8988T (cell line): ENCODE measurements around the gene PLS1.
"Not testable (repeated sequence)": the region's sequence is repeated elsewhere in the genome, so short reads cannot be mapped to it uniquely, and the experiment has no call there.

Source experiments
- DNase-seq: peaks from one replicate; pipeline ENCODE4 v3.0.0; 2011

The PLS1 gene

DNA sequence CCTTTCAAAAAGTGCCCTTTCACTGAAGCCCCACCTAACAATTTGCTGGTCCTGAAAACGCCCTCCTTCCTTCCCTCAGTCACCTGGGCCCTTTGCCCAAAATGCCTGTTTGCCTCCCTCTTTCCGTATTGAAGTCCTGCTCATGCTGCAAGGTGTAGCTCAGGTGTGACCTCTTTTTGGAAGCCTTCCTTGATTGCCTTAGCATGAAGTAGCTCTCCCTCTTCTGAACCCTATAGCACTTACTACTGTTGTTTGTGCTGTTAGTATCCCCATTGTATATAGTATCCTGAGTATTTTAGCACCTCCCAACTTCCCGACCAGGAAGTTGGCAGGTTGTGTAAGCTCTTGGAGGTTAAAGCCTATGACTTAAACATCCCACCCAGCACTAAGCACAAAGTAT lies 1.7 kb downstream of the PLS1 start:
- no peak for DNase-seq

DNA sequence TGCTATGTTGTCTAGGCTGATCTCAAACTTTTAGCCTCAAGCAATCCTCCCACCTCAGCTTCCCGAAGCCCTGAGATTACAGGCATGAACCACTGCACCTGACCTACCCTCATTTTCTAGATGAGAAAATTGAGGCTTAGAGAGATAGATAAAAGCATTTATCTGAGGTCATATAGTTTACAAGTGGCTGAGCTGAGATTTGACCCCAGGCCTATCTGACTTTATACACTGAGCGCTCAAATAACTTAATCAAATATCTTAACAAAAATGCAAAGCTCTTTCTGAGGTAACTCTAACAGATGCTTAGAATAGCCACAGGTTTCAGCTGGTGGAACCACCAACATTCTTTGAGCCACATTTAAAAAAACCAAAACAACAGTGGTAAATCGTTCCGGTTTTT lies 5.5 kb downstream of the PLS1 start:
- DNase-seq, result no peak

DNA sequence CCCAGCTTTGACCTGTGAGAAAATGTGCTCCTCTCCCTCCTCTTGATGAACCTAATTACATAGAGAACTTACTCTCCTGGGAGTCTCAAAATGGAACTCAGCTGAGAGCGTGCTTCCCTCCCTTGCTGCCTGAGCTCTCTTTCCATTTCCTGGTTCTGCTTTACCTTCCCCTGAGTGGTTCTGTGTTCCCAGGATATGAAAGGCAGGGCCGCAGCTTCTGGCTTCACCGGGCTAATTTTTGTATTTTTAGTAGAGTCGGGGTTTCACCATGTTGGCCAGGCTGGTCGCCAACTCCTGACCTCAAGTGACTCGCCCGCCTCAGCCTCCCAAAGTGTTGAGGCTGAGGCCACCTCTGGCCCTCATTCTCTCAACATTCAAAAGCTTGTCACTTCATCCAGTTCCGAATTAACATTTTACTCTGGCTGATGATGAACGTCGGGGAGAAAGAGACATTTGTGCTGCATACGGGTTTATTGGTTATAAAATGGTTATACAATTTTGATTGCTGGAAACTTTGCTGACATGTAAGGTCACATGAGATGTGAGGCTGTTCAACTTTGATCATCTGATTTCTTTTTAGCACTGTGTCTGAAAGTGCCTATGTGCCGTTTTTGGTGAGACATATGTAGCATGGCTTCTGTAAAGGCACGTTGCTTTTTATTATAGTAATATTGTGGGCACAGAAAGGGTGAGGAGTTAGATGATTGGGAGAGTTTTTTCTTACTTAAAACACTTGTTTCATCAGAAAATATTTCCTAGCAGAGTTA lies 6.6 kb downstream of the PLS1 start:
- DNase-seq, result no peak

DNA sequence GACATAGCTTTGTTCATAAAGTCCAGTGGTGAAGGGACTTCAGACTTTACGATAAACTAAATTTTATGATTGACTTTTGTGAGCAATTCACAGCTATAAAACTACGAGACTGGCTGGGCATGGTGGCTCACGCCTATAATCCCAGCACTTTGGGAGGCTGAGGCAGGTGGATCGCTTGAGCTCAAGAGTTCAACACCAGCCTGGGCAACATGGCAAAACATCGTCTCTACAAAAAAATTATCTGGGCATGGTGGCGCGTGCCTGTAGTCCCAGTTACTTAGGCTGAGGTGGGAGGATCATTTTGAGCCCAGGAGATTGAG lies 7.2 kb downstream of the PLS1 start:
- not testable (repeated sequence) for DNase-seq

DNA sequence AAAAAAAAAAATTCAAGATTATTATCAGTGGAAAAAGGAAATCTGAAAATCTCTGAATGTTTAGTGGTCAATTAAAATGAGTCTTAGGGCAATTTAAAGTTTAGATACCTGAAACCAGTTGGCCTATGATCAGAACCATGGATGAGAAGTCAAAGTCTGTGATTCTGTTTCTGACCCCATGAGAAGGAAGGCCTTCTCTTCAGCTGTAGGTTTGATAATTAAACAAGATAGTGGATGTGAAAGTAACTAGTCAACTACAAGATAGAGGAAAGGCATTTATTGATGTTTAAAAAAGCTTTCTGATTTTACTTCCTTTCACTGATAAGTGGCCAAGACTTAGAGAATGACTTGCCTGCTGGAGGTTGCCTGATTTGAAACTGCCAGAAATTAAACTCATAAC lies 8.7 kb downstream of the PLS1 start:
- DNase-seq, result no peak

DNA sequence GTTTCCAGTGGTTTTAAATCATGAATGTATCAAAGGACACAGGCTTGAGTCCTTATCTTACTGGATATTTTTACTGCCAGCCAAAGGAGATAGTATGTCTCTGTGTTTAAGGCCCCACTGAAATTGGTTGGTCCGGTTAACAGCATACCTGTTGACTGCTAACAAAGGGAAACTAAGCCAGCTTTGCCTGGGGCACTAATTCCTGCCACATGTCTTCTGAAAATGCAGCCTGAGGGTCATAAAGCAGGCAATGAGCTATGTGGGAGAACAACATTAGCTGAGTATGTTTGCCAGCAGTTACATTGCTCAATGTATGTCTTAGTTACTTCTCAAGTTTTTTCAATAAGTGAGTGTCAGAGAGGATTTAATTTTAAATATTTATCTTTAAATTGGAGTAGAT lies 12.4 kb downstream of the PLS1 start:
- no peak for DNase-seq

DNA sequence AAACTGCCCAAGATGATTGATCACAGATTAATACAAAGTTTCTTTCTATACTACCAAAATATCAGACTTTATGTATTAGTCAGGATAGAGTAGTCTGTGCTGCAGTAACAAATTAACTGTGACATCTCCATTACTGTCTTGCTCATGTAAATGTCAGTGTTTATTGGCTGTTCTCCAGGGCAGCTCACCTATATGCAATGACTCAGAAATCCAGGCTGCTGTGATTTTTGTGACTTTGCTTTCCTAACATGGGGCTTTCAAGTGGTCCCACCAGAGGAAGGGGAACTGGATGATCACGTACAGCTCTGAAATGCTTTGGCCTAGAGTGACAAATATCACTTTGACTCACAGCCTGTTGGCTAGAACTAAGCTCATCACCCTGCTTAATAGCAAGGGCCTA lies 12.9 kb downstream of the PLS1 start:
- no peak for DNase-seq

DNA sequence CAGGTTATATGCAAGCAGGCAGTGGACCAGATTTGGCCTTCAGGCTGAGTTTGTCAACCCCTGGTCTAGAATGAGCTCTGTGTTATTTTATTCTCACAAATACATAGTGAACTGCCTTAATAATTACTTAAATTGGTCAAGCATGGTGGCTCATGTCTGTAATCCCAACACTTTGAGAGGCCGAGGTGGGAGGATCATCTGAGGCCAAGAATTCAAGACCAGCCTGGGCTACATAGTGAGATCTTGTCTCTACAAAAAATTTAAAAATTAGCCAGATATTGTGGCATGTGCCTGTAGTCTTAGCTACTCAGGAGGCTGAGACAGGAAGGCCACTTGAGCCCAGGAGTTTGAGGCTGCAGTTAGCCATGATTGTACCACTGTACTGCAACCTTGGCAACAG lies 15.0 kb downstream of the PLS1 start:
- DNase-seq, result no peak

DNA sequence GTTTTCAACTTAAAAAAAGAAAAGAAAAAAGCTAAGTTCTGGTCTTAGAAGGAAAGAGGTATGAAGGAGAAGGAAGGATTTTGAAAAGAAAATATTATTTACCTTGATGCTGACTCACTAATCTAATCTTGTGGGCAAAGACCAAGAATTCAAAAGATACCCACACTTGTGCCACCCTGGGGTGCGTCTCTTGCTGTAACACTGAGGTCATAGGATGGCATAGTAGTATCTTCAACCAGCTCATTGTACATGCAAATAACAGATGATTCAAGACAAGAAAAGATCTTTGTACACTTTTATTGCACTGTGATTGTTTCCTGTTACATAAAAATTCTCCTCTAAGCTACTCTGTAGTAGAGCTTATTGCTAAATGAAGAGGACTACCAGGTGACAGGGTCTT lies 17.3 kb downstream of the PLS1 start:
- no peak for DNase-seq

DNA sequence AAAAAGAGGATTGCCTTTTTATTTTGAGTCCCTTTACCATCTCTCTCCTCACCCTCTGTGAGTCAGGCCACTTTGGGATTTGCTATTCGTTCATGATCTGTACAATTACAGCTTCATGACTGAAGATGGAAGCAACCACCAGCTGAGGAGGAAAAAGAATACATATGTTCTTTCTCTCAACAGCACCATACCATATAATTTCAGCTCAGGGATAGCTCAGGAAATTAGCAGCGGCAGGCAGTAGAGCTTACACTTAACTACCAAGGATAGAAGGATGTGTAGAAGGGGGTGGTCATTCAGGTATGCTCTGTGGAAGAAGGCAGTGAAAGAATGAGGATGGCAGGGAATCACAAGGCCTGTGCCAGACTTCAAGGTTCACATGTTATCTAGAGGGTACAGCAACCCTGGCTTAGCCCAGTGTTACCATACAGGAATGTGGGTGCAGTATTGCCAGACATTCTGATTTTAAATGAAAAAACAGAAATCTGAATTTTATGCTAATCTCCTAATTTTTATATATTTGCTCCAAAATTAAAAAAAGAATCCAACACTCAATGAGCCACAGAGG lies 17.9 kb downstream of the PLS1 start:
- no peak for DNase-seq

DNA sequence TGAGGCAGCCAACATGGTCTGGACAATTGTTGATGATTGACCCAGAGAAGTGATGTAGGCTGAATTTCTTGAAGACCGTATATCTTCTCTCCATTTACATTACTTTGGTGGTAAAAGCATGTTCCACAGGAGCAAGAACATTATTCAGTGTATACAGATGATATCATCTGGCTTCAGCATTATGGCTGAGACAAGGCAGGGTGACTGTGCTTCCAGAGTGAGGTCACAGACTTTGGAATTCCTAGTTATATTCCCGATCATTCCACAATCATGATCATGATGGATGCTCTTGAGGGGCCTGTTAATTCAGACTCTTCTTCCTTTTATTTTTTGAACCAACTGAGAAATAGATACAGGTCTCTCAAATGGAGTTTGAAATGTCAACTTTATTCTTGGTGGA lies 19.0 kb downstream of the PLS1 start:
- DNase-seq, result no peak

DNA sequence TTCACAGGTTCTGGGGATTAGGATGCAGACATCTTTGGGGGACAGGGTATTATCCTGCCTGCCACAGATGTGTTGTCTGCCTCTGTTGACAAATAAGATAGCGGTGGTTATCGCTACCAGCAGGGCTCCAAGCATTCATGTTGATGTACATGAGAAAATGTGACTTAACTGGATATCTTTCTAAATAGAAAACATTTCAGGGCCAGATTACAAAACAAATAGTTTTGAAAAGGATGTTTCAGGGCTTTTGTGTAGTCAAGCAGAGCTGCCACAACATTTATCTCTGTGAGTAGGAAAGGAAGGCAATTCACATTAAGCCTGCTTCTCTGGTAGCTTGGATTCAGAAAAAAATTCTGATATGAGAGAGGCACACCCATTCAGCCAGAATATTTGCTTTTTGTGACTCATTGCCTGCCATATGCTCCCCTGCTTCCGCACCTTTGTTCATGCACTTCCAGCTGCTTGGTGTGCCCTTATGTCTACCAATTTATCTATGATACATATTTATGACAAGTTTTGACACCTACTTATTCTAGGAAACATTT lies 22.8 kb downstream of the PLS1 start:
- no peak for DNase-seq

DNA sequence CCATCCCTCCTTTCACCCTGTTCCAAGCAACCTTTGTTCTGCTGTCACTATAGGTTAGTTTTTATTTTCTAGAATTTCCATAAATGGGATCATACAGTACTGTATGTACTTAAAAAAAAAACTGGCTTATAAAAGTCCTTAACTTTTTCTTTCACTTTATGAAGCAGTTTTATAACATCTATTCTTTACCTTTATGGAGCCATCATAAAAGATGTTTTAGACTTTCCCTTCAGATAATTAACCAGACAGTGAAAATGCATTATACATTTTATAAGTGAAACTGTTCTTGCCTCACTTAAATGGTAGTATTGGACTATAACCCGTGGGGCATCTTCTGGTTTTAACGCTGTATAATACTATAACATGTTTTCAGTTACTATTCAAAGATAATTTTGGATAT lies 26.2 kb downstream of the PLS1 start:
- DNase-seq, result no peak

DNA sequence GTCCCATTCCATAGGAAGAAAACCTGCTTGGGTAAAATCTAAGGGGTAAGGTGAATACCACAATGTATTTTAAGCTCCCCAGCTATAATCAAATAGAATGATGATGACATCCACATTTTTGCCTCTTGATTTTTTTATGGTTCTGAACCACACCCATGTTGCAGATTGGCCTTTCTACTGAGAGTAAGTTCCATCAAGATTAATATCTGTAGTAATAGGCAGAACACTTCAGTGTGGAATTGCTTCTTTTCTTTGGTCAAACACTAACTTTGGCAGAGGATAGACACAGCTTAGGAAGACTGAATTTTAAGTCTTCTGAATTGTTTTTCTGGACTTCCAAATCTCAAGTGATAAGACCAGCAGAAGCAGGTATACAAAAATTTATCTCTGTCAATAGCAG lies 27.0 kb downstream of the PLS1 start:
- DNase-seq, result no peak

DNA sequence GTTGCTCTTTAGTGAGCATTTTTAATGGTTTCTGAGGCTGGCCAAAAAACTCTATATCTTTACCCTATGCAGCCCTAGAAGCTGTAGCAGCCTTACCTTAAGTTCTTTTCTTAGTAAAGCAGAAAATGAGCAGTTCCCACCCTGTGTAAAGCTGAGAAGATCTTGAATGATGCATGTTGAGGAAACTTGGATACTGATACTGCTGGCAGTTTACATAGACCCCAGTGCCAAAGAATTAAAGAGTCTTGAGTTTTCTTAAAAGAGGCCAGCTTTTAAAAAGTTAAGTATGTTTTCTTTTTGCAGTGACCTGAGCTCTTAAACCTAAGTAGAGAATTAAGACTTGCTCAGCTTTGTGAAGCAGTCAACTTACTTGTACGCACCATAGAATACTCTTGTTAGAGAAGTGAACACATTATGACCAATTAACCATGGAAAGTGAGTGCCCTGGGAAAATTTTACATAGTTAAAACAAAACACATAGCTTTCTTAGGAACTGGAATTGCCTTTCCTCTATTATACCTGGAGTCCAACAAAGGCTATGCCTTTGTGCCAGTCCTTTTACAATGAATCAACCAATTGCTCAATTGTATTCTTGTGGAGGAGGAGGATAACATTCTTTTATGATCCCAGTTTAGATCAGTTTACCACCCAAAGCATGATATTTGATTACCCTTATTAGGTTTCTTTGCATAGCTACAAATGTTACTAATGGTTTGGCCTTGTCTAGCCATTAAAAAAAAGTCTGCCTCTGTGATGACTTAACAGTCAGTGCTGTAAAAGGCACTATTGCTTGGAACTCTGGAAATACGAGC lies 28.4 kb downstream of the PLS1 start:
- DNase-seq, result no peak

DNA sequence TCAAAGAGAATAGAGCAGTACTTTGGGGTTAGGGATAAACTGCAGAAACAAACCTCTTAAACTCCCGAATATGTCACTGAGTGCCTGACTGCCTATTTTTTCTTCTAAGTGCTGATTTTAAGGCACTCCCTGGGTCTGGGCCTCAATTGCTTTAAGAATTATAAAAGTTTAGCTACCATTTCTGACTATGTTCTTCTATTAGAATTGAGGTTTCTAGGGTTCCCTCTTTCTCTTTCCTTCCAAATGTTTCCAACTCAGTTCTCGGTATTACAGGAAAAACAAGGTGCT lies 28.9 kb downstream of the PLS1 start:
- no peak for DNase-seq

DNA sequence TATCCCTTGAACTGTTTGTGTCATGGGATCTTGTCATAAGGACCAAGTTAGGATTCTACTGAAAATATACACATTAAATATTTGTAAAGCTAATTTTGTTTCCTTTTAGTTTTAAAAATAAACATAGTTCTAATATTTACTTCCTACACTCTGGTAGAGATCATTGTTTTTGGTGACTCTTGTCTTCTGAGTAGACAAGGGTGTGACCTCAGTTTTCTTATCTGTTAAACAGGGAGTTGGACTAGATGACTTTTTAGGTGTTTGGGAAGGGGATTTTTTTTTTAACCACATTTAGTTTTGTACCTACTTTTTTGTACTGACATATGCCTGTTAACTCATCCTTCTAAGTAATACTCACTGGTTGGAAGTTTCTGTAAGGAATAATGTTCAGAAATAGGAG lies 30.8 kb downstream of the PLS1 start:
- no peak for DNase-seq

DNA sequence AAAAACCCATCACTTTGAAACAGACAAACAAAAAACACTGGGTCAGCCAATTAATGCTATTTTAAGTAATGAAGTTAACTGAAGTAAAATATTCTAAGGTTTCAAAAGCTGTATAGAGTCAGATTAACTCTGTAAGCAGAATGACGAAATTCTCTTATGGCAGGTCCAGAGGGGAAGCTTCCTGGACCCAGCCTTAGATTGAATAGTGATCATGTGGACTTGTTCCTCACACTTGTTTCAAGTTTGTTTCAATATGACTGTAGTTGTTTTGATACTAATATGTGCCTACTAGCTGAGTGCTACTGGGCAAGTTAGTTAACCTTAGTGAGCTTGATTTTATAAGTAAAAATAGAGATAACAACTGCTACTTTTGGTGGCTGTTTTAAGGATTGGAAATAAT lies 32.6 kb downstream of the PLS1 start:
- no peak for DNase-seq

DNA sequence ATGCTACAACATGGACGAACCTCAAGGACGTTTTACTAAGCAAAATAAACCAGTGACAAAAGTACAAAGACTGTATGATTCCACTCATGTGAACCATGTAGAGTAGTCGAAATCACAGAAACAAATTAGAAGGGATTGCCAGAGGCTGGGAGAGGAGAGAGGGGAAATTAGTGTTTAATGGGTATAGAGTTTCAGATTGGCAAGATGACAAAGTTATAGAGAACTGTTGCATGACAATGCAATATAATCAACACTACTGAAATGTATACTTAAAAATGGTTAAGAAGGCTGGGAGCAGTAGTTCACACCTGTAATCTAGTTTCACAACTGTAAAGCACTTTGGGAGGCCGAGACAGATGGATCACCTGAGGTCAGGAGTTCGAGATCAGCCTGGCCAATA lies 36.9 kb downstream of the PLS1 start:
- no peak for DNase-seq

DNA sequence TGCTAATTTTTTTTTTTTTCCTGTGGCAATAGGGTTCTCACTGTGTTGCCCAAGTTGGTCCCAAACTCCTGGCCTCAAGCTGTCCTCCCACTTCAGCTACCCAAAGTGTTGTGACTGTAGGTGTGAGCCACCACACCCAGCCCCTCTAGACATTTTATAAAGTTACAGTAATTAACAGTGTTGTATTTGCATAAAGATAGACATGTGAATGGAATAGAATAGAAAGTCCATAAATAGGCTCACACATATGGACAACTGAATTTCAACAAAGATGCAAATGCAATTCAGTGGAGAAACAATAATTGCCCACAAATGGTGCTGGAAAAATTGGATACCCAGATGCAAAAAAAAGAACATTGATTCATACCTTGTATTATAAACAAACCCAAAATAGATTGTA lies 39.9 kb downstream of the PLS1 start:
- no peak for DNase-seq

DNA sequence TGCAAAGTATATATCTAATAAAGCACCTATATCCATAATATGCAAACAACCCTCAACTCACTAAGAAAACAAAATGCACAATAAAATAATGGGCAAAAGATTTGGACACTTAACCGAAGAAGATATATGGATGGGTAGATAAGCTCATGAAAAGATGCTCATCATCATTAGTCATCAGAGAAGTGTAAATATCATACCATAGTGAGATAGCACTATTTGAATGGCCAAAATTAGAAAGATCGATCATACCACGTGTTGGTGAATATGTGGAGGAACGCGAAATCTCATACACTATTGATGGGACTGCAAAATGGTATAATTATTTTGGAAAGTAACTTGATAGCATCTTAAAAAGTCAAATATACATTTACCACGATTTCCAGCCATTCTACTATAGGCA lies 40.5 kb downstream of the PLS1 start:
- no peak for DNase-seq

DNA sequence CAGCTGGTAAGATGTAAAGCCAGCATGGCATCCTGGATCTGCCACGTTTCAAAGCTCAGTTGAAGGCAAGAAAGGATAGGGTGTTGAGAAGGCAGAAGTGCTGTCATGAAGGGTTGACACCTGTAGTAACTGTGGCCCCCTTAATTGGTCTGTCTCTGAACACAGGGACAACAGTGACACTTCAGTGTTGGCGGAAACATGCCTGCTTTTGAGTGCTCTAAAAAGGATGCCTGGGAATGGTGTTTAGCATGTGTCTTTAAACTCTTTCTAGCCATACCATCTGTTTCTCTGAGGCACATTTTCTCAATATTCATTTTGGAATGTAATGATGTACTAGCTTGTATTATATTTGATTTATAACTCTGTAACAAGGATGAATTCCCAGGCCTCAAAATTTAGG lies 42.1 kb downstream of the PLS1 start:
- DNase-seq, result no peak

DNA sequence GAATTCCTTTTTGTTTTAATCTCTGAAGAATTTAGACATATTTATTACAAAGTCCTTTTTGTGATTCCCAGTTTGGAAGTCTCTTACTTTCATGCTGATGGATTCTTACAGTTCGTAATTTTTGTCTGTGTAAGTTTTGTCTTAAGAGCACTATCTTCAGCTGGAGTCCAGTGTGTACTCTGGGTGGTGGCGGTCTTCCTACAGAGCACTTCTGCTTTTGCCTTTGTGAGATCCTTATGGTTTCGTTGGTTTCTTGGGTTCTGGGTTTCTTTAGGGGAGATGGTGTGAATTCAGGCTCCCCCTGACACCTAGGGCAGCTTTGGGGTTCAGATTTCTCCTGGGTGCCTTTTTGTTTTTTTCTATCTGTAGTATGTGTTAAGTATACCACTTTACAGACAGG lies 45.3 kb downstream of the PLS1 start:
- DNase-seq, result no peak

DNA sequence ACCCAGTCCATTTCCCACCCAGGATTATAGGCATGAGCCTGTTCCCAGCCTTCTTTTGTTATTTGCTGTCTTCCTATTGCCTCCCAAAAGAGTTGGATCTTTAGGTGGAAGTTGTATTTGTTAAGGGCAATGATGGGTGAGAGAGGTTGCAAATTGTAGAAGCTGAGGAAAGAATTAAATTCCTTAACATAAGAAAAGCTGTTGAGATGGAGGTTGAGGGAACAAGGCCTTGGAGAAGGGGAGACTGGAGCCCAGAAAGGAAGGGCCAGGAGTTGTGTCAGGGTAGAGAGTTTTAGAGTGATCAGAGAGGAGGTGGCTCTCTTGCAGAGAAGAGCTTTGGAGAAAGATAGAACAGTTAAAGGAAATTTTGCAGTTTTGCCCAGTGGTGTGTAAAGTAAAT lies 46.8 kb downstream of the PLS1 start:
- no peak for DNase-seq

DNA sequence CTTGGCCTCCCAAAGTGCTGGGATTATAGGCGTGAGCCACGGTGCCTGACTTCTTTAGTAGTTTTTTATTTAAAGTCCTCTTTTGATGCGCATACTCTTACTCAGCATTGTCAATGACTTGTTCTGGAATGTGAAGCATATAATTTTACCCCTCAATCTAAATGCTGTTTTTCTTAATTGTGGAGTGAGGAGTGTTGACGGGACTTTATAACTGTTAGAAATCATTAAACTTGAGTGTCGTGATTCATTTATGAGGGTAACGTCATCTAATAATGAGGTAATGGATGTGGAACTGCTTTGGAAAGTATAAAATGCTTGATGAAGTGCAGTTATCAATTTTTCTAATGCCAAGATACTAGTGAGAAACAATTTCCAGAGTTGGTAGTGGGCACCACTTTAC lies 48.3 kb downstream of the PLS1 start:
- no peak for DNase-seq
